HG03135 (cell line): Measurements from ENCODE around the gene TMEM116.
A peak's percentile ranks its signal among the peaks of the same experiment; 100 is the strongest.
"Not testable (repeated sequence)": the region's sequence is repeated elsewhere in the genome, so short reads cannot be mapped to it uniquely, and the experiment has no call there.

ENCODE experiments used
- ATAC-seq: cut with Tn5 transposase; IDR thresholded peaks from one replicate; pipeline ENCODE4 v1.9.1; 2021; ENCODE audit warnings: mild to moderate bottlenecking, moderate library complexity; ENCODE audit not compliant: unreplicated experiment

TMEM116 gene

DNA sequence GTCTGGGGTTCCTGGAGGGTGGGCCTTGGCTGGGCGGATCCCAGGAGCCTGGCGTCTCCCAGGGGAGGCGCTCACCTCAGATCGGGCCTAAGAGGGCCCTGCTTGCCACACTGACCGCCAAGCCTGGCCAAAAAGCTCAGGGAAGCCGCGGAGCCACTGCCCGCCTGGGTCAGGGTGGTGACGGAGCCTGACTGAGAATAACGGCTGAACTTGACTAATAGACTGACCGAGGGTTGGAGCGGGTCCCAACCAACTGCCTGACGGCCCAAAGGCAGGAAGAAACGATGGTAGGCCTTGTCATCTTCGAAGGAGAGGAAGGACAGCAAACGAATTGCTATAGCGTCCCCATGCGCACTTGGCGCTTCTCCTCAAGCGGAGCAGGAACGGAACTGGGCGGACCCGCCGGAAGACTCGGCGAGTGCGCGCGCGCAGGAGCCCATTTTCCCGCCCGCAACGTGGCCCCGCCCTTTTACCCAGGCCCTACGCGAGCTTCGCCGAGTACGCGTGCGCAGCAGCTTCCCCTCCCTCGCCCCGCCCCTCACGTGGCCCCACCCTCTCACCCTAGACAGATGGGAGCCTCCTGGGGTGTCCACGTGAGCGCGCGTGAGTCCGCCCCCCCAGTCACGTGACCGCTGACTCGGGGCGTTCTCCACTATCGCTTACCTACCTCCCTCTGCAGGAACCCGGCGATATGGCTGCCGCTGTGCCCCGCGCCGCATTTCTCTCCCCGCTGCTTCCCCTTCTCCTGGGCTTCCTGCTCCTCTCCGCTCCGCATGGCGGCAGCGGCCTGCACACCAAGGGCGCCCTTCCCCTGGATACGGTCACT is at the start of gene TMEM116, which contains the start of gene ERP29:
Gene TMEM116, minus strand, starts transcription at position 391 of the 826 bp plus-strand sequence. CDS start 7,895 bp downstream, outside the sequence.
Gene ERP29, plus strand, starts transcription at position 652 of the 826 bp plus-strand sequence. Its CDS starts 40 bp downstream, at position 692.
- ATAC-seq, result peak; percentile 71

DNA sequence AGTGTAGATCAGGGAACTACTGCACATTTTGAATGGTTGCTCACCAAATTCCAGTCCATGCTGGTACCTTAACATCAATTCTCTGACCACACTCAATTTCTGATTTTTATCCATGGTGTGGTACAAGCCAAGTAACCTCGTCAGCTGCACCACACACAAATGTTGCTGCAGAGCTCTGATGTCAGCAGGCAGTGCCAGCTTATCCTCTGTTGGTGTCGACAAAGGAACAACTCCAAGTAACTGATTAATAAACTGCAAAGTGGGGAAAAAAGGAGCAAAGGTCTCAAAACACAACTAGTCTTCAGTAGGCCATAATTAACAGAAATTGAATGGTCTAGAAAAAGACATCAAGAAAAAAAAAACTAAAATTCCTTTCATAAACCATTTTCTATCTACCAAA is 48.2 kb upstream of the TMEM116 start:
- no peak for ATAC-seq

DNA sequence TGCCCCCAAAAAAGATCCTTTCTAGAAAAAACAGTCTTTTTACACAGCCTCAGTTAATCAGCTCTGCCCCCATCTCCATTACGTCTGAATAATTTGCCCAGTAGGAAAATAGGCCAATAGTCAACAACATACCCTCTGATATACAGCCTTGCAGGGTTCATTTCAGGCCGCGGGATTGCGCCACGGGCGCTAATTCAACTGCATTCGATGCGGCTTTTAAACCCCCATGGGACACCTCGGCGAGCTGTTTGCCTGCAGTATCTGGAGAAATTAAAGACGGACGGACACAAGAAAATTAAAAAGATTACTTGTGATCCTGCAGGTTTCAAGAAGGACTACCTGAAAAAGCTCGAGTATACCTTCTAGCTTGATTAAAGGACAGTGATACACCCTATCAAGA is 36.4 kb upstream of the TMEM116 start:
- no peak for ATAC-seq

DNA sequence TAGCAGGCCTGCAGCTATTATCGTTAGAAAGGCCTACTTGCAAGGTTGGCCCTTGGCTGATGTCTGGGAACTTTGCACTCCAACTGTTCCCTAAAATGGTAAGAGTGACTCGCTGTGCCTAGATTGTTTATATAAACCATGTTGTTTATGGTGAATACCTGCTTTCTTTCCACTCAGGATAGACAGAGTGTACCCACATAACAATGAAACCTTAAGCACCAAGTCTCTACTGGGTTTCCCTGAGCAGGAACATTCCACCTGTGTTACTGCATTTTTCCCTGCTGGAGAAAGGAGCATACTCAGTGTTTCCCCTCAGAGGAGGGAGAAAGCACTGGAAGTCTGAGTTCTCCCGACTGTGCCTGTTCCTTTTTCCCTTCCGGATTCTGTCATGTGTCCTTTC is 33.0 kb upstream of the TMEM116 start:
- no peak for ATAC-seq

DNA sequence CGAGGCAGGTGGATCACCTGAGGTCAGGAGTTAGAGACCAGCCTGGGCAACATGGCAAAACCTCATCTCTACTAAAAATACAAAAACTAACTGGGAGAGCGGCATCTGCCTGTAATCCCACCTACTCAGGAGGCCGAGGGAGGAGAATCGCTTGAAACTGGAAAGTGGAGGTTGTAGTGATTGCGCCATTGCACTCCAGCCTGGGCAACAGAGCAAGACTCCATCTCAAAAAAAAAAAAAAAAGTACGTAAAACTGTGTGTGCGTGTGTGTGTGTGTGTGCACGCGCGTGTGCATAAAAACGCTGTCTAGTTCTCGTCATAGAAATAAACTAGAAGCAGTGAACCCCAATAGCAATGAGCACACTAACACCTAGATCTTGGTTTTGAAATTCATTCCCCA is 23.6 kb upstream of the TMEM116 start:
- ATAC-seq, result not testable (repeated sequence)

DNA sequence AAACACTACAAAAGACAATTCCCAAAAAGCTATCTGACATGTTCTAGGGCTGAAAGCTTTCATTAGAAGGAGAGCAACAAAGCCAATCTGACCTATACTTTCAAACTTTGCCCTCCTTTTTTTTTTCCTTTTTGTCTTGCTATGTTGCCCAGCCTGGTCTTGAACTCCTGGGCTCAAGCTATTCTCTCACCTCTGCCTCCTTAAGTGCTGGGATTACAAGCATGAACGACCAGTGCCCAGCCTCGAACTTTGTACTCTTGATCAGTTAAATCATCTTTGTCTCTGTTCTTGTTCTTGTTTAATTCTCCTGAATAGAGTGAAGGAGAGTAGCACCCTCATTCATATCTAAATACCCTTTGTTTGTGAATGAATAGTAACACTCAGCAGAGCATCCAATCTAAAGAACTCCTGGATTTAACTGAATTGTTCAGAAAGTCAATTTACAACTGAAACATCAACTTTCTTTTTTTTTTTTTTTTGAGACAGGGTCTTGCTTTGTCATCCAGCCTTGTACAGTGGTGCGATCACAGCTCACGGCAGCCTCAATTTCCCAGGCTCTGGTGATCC is 22.3 kb upstream of the TMEM116 start:
- no peak for ATAC-seq

DNA sequence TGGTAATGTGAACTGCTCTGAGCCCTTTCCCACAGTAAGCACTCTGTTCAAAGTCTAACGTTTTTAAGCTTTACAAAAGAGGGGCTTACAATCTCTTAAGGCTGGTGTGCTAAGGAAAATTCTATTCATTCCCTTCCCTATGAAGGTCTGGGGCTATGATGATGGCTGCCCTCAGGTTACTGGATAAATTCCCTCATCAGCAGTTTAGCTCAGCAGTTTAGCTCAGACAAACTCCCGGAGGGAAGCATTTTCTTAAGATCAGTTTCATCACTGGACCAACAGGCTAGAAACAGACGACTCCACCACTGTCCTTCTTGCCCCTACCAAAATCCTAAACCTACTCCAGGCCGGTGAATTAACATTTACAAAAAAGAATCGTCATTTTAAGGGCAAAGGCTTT is 19.3 kb upstream of the TMEM116 start:
- ATAC-seq, result no peak

DNA sequence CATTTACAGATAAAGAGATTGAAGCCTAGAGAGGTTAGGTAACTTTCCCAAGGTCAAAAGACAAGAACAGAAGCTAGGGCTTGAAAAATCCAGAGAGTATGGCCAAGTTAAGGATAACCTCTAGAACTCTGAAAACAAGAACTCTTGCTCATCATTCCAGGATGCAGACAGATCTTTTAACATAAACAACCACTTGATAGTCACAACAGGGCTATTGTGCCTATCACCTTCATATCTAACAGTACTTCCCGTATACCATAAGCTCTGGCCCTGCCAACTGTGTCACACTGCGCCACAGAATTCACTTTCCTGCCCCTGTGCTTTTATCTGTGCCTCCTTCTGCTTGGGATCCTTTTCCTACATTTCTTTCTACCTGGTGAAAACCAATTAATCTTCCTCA is 18.5 kb upstream of the TMEM116 start:
- ATAC-seq, result no peak

DNA sequence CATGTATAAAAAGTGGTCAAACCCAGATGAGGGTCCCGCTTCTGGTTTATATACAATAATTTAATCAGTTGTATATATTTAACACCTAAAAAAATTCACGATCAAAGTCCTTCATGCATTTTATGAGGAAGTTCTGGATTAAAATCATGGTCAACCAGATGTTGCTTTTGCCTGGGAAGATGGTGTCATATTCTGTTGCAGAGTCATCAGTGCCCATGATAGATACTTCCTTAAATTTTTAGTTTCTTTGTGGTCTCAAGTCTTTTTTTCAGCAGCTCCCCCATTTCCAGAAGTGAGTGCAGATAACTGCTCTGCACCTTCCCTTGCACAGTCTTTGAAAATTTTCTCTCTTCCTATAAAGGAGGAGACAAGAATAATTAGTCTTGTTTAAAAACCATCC is 16.3 kb upstream of the TMEM116 start:
- no peak for ATAC-seq

DNA sequence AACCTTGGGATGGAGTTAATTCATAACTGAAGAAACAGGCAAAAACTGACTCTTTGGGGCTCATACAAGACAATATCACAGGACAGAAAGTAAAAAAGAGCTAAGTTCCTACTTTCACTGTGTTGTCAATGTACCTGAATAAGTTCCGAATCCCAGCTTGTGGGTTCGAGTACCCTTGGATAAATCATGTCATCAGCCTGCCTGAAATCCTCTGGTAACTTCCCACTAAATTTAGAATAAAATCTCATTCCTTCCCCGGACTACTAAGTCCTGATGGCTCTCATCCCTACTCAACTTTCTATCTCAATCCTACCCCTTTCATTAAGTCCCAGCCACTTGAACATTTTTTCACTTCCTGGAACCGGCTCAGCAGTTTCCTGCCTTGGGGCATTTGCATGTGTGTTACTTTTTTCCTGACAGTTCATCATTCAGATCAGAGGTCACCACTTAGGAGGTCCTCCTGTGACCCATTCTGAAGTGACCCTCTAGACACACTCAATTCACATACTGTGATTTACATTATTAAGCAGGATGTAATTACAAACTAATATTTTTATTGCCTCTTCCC is 12.9 kb upstream of the TMEM116 start:
- no peak for ATAC-seq

DNA sequence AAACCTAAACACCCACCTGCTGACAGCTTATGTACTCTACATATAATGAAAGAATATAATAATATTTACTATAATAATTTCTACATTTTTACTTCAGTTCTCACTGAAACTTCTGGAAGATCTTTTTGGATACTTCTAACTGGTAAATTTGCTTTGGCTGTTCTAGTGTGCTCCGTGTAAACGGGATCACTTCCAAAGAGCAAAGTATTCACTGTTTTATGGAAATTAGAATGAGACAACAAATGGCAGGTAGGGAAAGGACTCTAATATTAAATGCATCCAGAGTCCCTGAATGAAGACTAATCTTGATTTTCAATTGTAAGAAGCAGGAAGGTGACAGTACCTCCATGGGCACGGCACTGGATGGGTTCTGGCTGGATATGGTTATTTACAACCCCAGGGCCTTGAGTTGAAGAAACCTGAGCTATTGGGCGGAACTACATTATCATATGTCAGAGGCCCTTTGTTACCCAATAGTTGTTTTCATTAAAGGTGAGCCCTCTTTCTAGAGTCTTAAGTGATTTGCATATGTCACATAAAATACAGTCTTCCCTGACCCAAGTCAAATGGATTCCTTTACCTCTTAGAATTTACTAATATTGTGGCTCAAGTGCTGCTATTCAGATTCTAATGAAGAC is 10.9 kb upstream of the TMEM116 start:
- no peak for ATAC-seq

DNA sequence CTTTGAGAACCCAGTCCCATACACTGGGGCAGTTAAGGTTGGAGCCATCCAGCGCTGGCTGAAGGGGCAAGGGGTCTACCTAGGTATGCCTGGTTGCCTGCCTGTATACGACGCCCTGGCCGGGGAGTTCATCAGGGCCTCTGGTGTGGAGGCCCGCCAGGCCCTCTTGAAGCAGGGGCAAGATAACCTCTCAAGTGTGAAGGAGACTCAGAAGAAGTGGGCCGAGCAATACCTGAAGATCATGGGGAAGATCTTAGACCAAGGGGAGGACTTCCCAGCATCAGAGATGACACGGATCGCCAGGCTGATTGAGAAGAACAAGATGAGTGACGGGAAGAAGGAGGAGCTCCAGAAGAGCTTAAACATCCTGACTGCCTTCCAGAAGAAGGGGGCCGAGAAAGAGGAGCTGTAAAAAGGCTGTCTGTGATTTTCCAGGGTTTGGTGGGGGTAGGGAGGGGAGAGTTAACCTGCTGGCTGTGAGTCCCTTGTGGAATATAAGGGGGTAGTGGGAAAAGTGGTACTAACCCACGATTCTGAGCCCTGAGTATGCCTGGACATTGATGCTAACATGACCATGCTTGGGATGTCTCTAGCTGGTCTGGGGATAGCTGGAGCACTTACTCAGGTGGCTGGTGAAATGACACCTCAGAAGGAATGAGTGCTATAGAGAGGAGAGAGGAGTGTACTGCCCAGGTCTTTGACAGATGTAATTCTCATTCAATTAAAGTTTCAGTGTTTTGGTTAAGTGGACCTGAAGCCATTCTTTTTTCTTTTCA is 9.5 kb upstream of the TMEM116 start:
- no peak for ATAC-seq

DNA sequence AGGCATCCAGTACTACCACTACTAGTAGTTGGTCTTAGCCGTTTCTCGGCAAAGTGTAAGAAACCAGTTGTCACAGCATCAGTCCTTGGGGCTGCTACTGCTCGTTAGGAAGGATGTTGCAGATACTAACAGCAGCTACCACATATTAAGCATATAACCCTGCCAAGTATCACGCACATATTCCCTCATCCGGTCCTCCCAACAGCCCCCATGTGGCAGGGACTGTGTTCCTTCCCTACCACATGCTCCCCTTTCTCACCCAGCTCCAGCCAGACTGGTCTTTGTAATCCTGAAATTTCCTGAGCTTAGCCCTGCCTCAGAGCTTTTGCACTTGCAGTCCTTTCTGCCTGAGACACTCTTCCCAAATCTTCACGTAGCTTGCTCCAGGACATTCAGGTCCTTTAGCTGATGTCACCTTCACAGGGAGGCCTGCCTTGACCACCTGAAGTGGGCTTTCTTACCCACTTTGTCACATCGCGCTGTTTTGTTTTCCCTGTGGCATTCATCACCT is 8.0 kb upstream of the TMEM116 start:
- no peak for ATAC-seq

DNA sequence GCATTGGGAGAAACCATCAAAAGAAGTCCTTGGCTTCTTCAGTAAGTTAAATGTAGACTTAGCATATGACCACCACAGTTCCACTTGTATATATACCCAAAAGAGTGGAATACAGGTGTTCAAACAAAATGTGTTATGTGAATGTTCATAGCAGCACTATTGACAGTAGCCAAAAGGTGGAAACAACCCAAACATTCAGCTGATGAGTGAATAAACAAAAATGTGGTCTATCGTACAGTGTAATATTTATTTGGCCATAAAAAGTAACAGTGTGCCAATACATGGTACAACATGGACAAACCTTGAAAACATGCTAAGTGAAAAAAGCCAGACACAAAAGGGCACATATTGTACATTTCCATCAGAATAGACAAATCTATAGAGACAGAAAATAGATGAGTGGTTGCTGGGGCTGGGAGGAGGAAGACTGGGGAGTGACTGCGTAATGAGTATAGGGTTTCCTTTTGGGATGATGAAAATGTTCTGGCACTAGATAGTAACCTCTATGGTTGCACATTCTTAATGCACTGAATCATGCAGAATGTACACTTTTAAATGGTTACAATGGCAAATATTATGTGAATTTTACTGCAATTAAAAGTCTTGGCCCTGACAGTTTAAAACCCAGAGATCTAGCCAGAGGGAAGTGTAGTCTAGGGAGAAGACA is 5.7 kb upstream of the TMEM116 start:
- ATAC-seq, result no peak

DNA sequence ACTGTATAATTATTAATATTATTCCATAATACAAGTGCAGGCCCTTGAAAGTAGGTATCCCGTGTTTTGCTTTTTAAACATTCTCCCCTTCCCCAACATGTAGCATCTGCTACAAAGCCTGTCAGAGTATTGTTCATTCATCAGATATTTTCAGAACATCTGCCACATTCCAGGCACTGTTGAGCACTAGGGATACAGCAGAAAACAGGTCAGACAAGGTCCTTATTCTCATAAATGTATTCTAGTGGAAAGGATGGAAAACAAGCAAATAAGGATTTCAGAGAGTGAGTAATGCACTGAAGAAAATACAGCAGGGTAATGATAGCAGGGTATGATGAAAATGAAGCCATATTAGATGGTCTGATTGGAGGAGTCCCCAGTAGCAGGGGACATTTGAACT is 4.1 kb upstream of the TMEM116 start:
- ATAC-seq, result no peak

DNA sequence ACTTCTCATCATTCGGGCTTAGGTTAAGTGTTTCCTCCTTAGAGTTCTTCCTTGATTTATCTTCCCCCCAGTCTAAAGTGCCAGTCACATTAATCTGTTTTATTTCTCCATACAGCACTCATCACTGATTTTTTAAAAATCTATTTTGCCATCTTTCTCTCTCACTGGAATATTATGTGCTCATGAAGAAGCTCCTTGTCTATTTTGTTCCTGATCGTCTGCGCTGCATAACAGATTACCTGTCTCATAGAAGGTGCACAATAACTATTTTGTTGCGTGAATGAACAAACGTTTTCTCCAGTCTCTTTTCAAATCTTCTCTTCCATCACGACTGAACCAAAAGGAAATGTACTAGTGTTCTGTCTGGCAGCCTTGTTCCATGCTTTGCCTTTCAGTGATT is 3.0 kb upstream of the TMEM116 start:
- ATAC-seq, result no peak

DNA sequence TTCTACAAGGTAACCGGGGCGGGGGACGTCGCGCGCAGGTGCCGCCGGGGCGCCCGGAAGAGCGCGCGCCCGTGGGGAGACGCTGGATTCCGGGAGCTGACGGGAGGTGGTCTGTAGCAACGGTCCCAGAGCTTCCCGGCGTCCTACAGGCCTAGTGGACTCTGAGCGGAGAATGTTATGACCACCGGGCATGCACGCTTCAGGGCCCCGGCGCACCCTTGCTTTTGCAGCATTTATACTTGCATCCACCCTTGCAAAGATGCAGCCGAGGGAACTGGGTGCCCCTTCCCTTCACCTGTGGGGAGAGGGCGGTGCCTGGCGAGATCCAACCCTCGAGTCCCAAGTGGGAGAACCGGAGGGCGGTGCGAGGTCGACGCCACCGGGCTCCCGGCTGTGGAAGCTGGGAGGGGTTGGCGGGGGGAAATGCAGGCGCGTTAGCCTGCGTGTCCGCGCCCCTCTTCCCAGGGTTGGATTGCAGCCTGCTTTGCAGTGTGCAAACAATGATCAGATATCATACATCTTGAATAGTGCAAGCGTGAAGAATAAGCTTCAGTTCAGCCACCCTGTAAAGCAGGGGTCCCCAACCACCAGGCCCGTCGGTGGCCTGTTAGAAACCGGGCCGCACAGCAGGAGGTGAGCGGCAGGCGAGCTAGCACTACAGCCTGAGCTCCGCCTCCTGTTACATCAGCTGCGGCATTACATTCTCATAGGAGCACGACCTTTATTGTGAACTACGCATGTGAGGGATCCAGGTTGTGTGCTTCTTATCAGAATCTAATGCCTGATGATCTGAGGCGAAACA is 837 bp upstream of the TMEM116 start:
- peak; percentile 28 for ATAC-seq

DNA sequence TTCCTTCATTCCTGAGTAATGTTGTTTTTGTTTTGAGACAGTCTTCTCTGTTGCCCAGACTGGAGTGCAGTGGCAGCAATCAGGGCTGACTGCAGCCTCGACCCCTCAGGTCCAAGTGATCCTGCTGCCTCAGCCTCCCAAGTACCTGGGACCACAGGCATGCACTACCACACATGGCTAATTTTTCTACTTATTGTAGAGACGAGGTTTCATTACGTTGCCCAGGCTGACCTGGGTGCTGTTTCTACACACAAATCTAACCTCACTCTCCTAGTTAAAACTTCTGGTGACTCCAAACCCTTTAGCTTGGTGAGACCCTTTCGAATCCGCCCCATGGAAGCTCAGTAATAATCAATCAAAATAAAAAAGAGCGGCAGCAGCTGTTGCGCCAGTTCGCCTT is 1.3 kb downstream of the TMEM116 start:
- no peak for ATAC-seq
